Erythroblast (primary cell): ENCODE results near the gene CNDP2.

Experiments
- GATA1 ChIP-seq: IDR thresholded peaks from 2 replicates; pipeline ENCODE4 v1.6.1; 2011; ENCODE audit warnings: low read depth, mild to moderate bottlenecking, control low read depth, low read length, moderate library complexity
- POLR2A ChIP-seq: IDR thresholded peaks from 2 replicates; pipeline ENCODE4 v1.6.1; 2011; ENCODE audit warnings: mild to moderate bottlenecking, low read length

DNA sequence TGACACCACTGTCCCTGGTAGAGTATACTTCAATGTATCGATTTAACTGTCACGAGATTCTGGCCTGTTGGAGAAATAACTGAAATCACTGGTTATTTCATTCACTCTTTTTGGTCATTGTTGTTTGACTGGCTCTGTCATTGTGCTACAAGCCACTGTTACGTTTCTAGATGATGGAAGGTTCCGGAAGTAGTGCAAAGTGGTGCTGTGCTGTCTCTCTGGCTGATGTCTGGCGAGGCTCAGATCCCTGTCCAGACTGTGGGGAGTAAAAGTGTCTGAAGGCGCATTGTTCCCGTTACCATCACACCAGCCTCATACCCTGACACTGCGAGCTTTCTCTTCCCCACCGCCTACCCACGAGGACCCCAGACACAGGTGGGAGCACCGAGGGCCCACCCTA lies 49.8 kb downstream of the CNDP2 start:
- no peak for TF ChIP-seq POLR2A
- no peak for TF ChIP-seq GATA1
